Measurements from ENCODE around the gene MFSD2B.

Gene MFSD2B

GRCh38 chr2:24009680-24010476 lies at the start of gene MFSD2B:
Gene MFSD2B, plus strand, starts transcription at chr2:24010085. Its CDS starts 12 bp downstream, at chr2:24010097.
- Histone ChIP-seq H3K9ac (ENCODE audit: low read depth, low read length) (peak within 1 kb of the TSS; percentile 72), H3K4me1 (ENCODE audit: insufficient read depth, low read length) (peaks cover 14% of the 10 kb centered on the region), H3K9me3 (ENCODE audit: control insufficient read depth, insufficient read depth, low read length) (no peaks in the 10 kb centered on the region), H3K36me3 (ENCODE audit: insufficient read depth, low read length) (no peaks in the 10 kb centered on the region)

- Histone ChIP-seq H3K9me3 (ENCODE audit: control insufficient read depth, insufficient read depth, low read length) (no peaks in the 10 kb centered on the region), H3K36me3 (ENCODE audit: insufficient read depth, low read length) (no peaks in the 10 kb centered on the region), H3K9ac (ENCODE audit: low read depth, low read length) (no peak overlapping the region), H3K4me1 (ENCODE audit: insufficient read depth, low read length) (no peaks in the 10 kb centered on the region)
Measured at GRCh38 chr2:23967846-23968245, 42.0 kb upstream of the MFSD2B start.

- no peaks in the 10 kb centered on the region for H3K9me3 ChIP-seq (ENCODE audit: control insufficient read depth, insufficient read depth, low read length)
- no peaks in the 10 kb centered on the region for H3K4me1 ChIP-seq (ENCODE audit: insufficient read depth, low read length)
- no peak overlapping the region for H3K9ac ChIP-seq (ENCODE audit: low read depth, low read length)
- H3K36me3 ChIP-seq (ENCODE audit: insufficient read depth, low read length), result 0 out of 2 replicates have a peak, but pooled peaks cover 3% of the 10 kb centered on the region
Measured at GRCh38 chr2:23976883-23977282, 33.0 kb upstream of the MFSD2B start.

DNA sequence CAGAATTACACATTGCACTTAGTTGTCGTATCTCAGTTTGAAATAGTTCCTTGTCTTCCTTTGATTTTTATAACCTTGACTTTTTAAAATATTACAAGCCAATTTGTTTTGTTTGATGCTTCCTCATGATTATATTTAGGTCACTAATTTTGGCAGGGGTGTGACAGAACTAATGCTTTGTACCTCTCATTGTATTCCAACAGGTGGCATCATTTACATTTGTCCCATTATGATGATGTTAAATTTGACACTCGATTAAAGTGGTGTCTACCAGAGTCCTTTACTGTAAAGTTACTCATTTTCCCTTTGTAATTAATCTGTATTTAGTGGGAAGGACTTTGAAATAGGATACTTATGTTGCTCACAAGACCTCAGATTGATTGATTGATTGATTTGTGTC lies 21.5 kb upstream of the MFSD2B start:
- Histone ChIP-seq H3K36me3 (ENCODE audit: insufficient read depth, low read length) (no peaks in the 10 kb centered on the region), H3K9ac (ENCODE audit: low read depth, low read length) (no peak overlapping the region), H3K9me3 (ENCODE audit: control insufficient read depth, insufficient read depth, low read length) (no peaks in the 10 kb centered on the region), H3K4me1 (ENCODE audit: insufficient read depth, low read length) (peaks cover 9% of the 10 kb centered on the region; the same call in 1 of the 2 replicates)

GRCh38 chr2:23992931-23993330 lies 17.0 kb upstream of the MFSD2B start:
- peaks cover 13% of the 10 kb centered on the region; the same call in 1 of the 2 replicates for H3K4me1 ChIP-seq (ENCODE audit: insufficient read depth, low read length)
- H3K36me3 ChIP-seq (ENCODE audit: insufficient read depth, low read length), result no peaks in the 10 kb centered on the region
- H3K9ac ChIP-seq (ENCODE audit: low read depth, low read length), result no peak overlapping the region
- H3K9me3 ChIP-seq (ENCODE audit: control insufficient read depth, insufficient read depth, low read length), result no peaks in the 10 kb centered on the region

DNA sequence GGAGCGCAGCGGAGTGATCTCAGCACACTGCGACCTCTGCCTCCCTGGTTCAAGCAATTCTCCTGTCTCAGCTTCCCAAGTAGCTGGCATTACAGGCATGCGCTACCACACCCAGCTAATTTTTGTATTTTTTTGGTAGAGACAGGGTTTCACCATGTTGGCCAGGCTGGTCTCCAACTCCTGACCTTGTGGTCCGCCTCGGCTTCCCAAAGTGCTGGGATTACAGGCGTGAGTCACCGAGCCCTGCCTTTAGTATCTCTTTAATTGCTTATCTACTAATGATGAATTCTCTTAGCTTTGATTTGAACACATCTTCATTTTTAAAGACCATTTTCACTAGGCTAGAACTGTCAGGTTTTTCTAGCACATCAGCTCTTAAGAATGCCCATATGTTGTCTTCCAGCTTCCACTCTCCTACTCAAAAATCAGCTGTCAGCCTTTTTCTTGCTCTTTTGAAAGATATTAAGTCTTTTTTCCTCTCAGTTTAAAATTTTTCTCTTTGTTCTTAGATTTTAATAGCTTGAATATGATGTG lies 16.1 kb upstream of the MFSD2B start:
- Histone ChIP-seq H3K36me3 (ENCODE audit: insufficient read depth, low read length) (no peaks in the 10 kb centered on the region), H3K9me3 (ENCODE audit: control insufficient read depth, insufficient read depth, low read length) (no peaks in the 10 kb centered on the region), H3K4me1 (ENCODE audit: insufficient read depth, low read length) (peaks cover 13% of the 10 kb centered on the region; the same call in 1 of the 2 replicates), H3K9ac (ENCODE audit: low read depth, low read length) (no peak overlapping the region)

GRCh38 chr2:23994567-23994966 lies 15.3 kb upstream of the MFSD2B start:
- H3K9ac ChIP-seq (ENCODE audit: low read depth, low read length), result no peak overlapping the region
- H3K9me3 ChIP-seq (ENCODE audit: control insufficient read depth, insufficient read depth, low read length), result no peaks in the 10 kb centered on the region
- peaks cover 13% of the 10 kb centered on the region; the same call in 1 of the 2 replicates for H3K4me1 ChIP-seq (ENCODE audit: insufficient read depth, low read length)
- H3K36me3 ChIP-seq (ENCODE audit: insufficient read depth, low read length), result no peaks in the 10 kb centered on the region

DNA sequence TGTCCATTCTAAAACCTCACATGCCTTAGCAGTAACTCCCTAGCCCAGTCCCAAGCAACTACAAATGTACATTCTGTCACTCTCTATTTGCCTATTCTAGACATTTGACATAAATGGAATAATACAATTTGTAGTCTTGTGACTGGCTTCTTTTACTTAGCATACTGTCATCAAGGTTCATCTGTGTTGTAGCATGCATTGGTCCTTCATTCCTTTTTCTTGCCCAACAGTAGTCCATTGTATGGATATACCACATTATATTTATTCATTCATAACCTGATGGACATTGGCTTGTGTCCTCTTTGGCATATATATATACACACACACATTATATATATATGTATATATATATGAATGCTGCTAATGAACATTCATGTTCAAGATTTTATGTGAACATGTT lies 2.2 kb upstream of the MFSD2B start:
- H3K9me3 ChIP-seq (ENCODE audit: control insufficient read depth, insufficient read depth, low read length), result no peaks in the 10 kb centered on the region
- no peaks in the 10 kb centered on the region for H3K36me3 ChIP-seq (ENCODE audit: insufficient read depth, low read length)

DNA sequence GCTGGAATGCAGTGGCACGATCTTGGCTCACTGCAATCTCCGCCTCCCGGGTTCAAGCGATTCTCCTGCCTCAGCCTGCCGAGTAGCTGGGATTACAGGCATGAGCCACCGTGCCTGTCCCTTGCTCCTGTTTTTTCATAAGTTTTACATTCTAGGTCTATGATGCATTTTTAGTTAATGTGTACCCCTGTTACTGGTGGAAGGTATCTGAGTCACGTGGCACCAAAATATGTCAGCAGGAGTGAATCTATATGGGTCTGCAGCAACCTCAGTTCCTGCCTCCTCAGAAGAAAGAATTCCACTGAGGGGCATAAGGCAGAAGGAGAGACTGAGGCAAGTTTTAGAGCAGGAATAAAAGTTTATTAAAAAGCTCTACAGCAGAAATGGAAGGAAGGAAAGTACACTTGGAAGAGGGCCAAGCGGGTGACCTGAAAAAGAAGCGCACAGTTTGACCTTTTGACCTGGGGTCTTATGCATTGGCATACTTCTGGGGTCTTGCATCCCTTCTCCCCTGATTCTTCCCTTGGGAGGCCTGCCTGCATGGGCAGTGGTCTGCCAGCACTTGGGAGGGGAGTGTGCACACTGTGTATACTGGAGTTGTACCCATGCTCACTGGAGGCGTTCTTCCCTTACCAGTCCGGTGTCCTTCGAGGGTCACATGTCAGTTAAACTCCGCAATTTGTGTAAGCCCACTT lies 1.1 kb upstream of the MFSD2B start:
- H3K9ac ChIP-seq (ENCODE audit: low read depth, low read length), result no peak overlapping the region
- H3K36me3 ChIP-seq (ENCODE audit: insufficient read depth, low read length), result no peaks in the 10 kb centered on the region
- no peaks in the 10 kb centered on the region for H3K9me3 ChIP-seq (ENCODE audit: control insufficient read depth, insufficient read depth, low read length)
- peaks cover 14% of the 10 kb centered on the region for H3K4me1 ChIP-seq (ENCODE audit: insufficient read depth, low read length)

More for the DNA sequence above, 2.2 kb upstream of the MFSD2B start:
- peaks cover 14% of the 10 kb centered on the region for H3K4me1 ChIP-seq (ENCODE audit: insufficient read depth, low read length)
- H3K9ac ChIP-seq (ENCODE audit: low read depth, low read length), result no peak overlapping the region

- peaks cover 14% of the 10 kb centered on the region for H3K4me1 ChIP-seq (ENCODE audit: insufficient read depth, low read length)
- H3K36me3 ChIP-seq (ENCODE audit: insufficient read depth, low read length), result no peaks in the 10 kb centered on the region
- H3K9me3 ChIP-seq (ENCODE audit: control insufficient read depth, insufficient read depth, low read length), result no peaks in the 10 kb centered on the region
- H3K9ac ChIP-seq (ENCODE audit: low read depth, low read length), result peak overlapping the region; percentile 72
Measured at GRCh38 chr2:24009367-24009679, 562 bp upstream of the MFSD2B start.

- Histone ChIP-seq H3K9me3 (ENCODE audit: control insufficient read depth, insufficient read depth, low read length) (no peaks in the 10 kb centered on the region), H3K4me1 (ENCODE audit: insufficient read depth, low read length) (peaks cover 16% of the 10 kb centered on the region), H3K9ac (ENCODE audit: low read depth, low read length) (peak overlapping the region; percentile 72), H3K36me3 (ENCODE audit: insufficient read depth, low read length) (no peaks in the 10 kb centered on the region)
Measured at GRCh38 chr2:24010477-24011249, 778 bp downstream of the MFSD2B start.

GRCh38 chr2:24011250-24012104 lies 1.6 kb downstream of the MFSD2B start:
- Histone ChIP-seq H3K36me3 (ENCODE audit: insufficient read depth, low read length) (no peaks in the 10 kb centered on the region), H3K9ac (ENCODE audit: low read depth, low read length) (no peak overlapping the region), H3K9me3 (ENCODE audit: control insufficient read depth, insufficient read depth, low read length) (no peaks in the 10 kb centered on the region), H3K4me1 (ENCODE audit: insufficient read depth, low read length) (peaks cover 24% of the 10 kb centered on the region)

- H3K9ac ChIP-seq (ENCODE audit: low read depth, low read length), result no peak overlapping the region
- H3K4me1 ChIP-seq (ENCODE audit: insufficient read depth, low read length), result peaks cover 28% of the 10 kb centered on the region
- no peaks in the 10 kb centered on the region for H3K36me3 ChIP-seq (ENCODE audit: insufficient read depth, low read length)
- no peaks in the 10 kb centered on the region for H3K9me3 ChIP-seq (ENCODE audit: control insufficient read depth, insufficient read depth, low read length)
Measured at GRCh38 chr2:24012521-24013188, 2.8 kb downstream of the MFSD2B start.
